ENCODE measurements around the gene SPACA5B.
"Not testable (repeated sequence)": the region's sequence is repeated elsewhere in the genome, so short reads cannot be mapped to it uniquely, and the experiment has no call there.

The SPACA5B gene

DNA sequence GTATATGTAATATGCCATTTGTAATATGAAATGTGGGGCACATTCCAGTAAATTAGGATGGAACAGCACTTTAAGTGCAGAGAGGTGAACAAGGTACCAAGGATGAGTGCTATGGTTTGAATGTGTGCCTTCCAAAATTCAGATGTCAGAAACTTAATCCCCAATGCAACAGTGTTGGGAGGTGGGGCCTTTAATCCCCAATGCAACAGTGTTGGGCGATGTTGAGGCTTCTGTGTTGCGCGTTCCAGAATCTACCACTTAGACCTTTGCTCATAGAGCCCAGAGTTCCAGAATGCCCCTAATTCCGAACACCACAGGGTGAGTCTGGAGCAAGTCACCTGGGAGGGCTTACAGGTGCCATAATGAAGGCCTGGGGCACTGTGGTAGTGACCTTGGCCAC is at the start of gene SPACA5B:
Gene SPACA5B (plus strand): TSS at position 301 of the 400 bp plus-strand sequence. CDS start 62 bp downstream, at position 363.
- DNase-seq = not testable (repeated sequence)

DNA sequence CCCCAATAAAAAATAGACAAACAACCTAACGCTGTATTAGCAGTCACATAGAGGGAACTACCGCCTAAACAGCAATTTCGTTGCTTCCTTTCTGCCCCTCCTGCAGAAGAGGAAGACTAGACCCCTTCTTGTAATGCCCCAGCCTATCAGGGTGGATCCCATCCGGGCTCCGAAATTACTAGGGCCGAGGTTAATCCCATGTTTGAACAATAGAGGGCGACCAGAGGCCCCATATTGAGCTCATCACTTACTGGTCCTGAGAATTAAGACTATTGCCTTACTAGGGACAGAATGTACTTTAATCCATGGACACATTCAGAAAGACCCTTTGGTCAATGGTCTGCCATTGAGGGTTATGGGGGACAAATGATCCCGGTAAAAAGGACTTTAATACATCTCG is 47.2 kb upstream of the SPACA5B start:
- peak; percentile 66 for DNase-seq

DNA sequence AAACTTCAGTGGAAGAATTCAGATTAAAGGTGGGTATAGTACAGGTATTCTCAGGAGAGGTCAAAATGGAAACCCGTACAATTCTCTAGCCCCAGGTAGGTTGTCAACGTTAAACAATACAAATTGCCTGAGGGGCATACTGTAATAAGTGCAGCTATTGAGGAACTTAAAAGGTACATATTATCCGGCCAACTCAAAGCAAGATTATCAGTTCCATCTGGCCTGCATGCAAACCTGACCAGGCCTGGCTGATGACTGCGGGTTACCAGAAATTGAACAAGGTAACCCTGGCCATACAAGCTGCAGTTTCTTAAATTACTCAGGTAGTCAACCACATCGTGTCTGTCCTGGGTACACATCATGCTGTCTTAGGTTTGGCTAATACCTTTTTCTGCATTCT is 46.7 kb upstream of the SPACA5B start:
- no peak for DNase-seq

DNA sequence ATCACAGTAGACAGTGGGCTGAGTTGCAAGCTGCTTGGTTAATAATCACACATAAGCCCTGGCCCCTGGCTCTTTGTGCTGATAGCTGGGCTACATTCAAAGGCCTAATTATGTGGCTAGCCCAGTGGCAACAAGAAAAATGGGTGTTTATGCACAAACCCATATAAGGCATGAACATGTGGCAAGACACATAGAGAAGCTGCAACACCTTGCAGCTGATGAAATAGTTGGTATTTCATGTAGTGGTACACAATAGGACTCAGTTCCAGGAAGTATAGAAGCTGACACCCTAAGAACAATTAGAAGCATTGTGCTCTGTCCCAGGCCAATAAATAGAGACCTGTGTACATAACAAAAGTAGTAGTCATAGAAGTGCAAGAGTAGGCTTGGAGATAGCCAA is 44.3 kb upstream of the SPACA5B start:
- no peak for DNase-seq

DNA sequence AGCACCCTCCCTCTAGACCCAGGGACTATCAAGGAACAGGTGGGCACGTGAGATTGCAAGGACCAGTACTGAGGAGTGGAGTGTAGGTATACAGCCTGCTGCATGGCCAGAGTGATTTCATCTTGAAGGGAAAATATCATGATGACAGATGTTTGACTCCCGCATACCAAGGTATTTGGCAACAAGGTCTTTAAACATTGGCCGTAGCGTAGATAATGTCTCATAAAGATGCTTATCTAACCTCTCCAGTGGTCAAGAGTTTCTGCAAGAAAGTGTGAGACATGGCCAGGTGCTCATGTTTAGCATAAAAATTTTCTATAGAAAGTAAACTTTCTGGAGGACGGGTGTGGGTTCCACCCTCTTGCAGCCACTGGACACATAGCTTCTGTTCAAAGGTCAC is 40.3 kb upstream of the SPACA5B start:
- no peak for DNase-seq

DNA sequence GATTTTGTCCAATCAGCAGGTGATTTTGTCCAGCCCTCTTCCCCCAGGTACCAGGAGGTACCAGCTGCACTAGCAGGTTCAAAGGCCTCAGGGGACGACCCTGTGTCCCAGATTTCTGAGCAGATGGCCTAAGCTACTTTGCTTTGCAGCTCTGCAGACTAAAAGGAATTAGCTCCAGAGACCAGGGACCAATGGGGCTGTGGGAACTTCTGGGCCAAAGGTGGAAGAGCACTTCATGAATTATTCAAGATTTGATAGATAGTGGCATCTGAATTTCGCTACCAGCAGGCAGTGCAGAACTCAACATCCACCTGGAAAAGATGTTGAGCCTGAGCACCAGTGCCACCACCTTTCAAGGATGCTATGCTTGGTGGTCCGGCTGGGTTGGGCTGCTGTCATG is 37.9 kb upstream of the SPACA5B start:
- not testable (repeated sequence) for DNase-seq

DNA sequence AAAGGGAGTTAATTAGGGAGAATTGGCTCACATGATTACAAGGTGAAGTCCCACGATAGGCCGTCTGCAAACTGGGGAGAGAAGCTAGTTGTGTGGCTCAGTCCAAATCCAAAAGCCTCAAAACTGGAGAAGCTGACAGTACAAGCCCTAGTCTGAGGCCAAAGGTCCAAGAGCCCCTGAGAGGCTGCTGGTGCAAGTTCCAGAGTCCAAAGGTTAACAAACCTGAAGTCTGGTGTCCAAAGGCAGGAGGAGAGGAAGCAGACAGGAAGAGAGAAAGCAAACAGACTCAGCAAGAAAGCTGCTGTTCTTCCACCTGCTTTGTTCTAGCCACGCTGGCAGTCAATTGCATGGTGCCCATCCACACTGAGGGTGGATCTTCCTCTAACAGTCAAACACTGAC is 29.0 kb upstream of the SPACA5B start:
- no peak for DNase-seq

DNA sequence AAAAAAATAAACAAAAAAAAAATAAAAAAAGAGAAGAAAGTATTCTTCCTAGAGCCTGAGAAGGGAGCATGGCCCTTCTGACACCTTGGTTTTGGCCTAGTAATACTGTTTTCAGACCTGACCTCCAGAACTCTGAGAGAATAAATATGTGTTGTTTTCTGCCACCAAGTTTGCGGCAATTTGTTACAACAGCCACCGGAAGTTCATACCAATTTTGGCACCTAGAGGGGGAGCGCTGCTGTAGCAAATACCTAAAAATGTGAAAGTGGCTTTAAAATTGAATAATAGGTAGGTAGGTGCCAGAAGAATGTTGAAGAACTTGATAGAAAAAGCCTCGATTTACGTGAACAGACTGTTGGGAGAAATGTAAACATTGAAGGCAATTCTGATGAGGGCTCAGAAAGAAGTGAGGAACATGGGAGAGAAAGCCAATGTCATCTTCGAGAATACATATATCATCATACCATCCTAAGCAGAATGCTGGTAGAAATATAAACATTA is 27.5 kb upstream of the SPACA5B start:
- no peak for DNase-seq

DNA sequence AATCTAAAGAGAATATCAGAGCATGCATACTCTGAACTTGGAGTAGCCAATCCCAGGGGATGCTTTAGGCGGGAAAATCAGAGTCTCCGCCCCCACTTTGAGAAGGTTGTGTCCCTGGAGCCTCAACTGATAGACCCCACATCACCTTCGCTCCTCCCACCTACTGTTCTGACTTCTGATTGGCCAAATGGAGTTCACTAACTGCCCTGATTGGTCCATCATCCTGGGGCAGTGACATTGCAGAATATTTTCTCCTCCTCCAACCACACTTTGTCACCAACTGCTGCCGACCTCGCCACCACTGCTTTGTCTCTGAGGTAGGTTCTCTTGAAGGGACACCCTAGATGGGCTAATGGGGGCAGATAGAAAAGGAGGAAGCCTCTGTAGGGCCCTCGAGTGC is 22.7 kb upstream of the SPACA5B start:
- DNase-seq = no peak

DNA sequence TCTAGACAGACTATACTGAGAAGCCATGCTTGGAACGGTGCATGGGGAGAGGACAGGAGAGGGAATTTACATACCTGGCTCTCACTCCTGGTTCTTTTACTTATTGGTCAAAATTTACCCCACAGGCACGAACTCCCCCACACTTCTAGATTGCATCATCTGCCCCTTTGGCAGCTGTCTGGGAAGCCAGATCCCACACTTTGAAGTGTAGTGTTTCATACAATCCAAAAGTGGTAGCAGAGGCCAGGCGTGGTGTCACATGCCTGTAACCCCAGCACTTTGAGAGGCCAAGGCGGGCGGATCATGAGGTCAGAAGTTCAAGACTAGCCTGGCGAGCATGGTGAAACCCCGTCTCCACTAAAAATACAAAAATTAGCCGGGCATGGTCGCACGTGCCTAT is 5.1 kb upstream of the SPACA5B start:
- DNase-seq = not testable (repeated sequence)

DNA sequence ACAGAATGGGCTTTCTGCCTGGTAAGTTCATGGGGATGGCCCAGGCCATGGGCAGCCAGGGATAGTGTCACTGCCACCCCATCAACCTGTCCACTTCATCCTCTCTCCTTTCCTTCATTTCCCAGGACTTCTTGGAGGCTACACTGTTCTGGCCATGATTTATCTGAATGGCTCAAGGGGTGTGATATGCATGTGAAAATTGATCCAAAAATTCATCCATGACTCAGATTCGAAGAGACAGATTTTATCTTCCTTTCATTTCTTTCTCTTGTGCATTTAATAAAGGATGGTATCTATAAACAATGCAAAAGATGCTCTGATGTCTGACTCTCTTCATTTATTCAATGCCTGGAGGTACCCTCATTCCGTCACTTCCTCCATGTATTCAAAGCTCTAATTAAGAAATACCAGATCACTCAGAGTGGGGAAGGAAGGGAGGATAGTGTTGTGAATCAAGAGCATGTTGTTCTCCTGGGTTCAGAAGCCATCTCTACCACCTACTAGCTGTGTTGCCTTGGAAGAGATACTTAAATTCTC is 1.9 kb downstream of the SPACA5B start:
- DNase-seq = not testable (repeated sequence)

DNA sequence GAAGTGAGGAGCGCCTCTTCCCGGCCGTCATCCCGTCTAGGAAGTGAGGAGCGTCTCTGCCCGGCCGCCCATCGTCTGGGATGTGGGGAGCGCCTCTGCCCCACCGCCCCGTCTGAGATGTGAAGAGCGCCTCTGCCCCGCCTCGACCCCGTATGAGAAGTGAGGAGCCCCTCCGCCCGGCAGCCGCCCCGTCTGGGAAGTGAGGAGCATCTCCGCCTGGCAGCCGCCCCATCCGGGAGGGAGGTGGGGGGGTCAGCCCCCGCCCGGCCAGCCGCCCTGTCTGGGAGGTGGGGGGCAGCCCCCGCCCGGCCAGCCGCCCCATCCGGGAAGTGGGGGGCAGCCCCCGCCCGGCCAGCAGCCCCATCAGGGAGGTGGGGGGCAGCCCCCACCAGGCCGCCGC is 8.7 kb downstream of the SPACA5B start:
- DNase-seq = not testable (repeated sequence)

DNA sequence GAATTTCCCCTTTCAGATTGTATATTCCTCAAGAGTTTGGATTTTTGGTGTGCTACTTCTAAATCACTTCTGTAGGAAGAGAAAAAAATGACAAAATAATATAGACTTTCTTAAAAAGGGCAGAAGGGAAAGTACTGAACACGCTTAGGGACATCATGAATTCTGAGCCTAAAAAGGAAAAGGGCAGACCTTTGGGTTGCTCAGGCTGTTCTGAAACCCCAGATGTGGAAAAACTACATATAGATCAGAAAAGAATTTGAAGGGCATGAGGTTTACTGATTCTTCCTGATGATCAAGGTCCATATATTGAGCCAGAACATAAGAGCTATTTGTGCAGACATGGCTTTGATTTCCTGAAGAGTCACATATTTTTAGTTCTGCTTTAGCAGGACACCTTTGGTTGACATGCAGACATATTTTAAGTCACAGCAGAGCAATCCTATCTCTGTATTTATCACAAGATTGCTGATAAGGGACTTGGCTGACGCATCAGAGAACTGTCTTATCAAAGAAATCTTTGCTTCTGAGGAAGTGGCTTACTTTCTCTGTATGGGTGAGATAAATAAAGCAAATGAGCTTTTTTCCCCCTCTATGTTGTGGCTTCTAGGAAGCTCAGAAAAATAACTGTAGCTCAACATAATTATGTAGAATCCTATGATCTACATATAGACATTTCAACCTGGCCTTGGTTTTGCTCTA is 11.5 kb downstream of the SPACA5B start:
- not testable (repeated sequence) for DNase-seq

DNA sequence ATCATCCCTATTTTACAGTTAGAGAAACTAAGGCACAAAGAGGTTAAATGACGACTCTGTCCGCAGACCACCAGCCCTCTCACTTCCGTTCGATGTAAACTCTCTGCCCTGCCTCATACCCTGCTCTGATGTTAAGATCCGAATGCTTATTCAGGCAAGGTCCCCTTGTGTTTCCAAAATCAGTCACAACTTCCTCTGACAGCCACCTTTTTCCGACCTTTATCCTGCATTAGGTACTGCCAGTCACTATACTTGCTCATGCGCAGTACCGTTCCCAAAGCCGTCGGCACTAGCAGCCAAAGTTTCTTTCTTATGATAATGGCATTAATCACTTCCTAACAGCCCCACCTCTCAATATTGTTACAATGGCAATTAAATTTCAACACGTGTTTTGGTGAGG is 12.3 kb downstream of the SPACA5B start:
- not testable (repeated sequence) for DNase-seq

DNA sequence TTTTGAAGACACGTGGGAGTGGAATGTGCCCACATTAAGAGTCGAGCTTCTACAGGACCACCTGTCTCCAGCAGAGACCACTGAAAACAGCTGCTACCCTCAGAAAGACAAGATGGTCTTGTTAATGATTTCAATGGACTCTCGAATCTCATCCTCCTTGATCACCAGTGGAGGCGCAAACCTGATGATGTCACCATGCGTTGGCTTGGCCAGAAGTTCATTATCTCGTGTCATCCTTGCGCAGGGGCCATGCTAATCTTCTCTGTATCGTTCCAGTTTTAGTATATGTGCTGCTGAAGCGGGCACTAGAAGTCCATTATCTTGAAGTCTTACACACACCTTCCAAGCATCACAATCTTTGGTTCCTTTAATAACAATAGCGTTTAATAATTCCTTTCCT is 23.3 kb downstream of the SPACA5B start:
- no peak for DNase-seq

DNA sequence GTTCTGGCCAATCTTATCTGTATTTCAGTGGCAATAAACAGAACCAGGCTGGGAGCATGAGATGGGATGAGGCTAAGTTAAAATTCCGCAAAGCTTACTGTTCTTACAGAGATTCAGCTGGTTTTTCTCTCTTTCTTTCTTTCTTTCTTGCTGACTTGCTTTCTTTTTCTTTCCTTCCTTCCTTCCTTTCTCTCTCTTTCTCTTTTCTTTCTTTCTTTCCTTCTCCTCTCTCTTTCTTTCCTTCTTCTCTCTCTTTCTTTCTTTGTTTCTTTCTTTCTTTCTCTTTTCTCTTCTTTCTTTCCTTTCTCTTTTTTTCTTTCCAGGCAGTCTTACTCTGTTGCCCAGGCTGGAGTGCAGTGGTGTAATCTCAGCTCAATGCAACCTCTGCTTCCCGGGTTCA is 24.4 kb downstream of the SPACA5B start:
- no peak for DNase-seq

DNA sequence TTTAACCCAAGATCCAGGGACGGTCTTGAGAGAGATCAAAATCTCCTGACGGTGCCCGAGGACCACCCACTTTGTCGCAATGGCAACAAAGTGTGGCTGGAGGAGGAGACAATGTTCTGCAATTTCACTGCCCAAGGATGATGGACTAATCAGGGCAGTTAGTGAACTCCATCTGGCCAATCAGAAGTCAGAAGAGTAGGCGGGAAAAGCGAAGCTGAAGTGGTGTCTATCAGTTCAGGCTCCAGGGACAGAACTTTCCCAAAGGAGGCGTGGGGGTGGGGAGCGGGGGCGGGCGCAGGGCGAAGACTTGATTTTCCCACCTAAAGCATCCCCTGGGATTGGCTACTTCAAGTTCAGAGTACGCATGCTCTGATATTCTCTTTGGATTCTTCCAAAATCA is 25.6 kb downstream of the SPACA5B start:
- no peak for DNase-seq

DNA sequence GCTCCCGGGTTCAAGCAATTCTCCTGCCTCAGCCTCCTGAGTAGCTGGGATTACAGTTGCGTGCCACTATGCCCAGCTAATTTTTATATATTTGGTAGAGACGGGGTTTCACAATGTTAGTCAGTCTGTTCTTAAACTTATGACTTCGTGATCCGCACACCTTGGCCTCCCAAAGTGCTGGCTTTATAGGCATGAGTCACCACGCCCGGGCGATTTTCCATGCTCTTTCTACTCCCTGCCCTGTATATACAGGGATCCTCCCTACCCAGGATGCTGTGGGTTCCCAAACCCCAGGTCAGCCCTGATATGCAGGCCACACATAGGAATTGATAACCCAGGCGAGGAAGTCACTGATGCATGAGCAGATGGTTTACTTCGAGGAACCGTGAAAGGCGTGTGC is 34.8 kb downstream of the SPACA5B start:
- DNase-seq = no peak

DNA sequence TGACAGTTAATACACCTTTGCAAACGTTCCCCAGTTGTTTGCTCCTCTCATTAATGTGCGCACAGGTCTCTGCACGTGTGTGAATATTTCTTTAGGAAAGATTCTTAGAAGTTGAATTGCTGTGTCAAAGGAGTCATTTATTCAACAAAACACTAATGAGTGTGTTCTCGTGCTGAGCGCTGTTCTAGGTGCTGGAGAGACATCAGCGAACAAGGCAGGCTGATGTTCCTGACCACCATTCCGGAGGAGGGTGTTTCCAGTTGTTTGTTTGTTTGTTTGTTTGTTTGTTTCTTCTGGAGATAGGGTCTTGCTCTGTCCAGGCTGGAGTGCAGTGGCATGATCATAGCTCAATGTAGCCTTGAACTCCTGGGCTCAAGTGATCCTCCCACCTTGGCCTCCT is 35.9 kb downstream of the SPACA5B start:
- DNase-seq = not testable (repeated sequence)

DNA sequence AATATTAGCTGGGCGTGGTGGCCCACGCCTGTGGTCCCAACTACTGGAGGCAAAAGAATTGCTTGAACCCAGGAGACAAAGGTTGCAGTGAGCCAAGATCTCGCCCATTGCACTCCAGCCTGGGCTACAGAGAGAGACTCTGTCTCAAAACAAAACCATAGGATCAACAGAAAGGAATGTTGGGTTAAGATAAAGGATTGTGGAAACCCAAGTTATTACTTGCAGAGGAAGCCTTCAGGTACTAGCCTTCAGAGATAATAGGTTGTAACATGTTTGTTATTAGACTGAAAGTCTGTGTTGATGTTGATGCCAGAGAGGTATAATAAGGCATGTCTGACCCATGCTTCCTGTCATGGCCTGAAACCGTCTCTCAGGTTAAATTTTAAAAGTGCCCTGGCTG is 49.3 kb downstream of the SPACA5B start:
- no peak for DNase-seq

DNA sequence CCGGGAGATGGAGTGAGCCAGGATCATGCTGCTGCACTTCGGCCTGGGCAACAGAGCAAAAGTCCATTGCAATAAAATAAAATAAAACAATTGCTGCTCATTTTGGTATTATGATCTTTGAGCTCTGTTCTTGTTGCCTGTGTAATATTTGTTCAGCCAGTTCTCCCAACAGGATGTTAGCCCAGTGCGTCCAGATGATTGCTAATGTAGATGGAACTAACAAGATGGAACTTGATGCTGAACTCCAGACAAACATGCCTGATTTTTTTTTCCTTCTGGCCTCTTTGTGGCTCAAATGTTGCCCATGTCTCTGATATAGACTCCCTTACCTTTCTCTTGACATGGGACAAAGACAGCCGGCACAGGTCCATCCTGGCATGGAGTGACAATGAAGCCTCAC is 50.4 kb downstream of the SPACA5B start:
- no peak for DNase-seq

DNA sequence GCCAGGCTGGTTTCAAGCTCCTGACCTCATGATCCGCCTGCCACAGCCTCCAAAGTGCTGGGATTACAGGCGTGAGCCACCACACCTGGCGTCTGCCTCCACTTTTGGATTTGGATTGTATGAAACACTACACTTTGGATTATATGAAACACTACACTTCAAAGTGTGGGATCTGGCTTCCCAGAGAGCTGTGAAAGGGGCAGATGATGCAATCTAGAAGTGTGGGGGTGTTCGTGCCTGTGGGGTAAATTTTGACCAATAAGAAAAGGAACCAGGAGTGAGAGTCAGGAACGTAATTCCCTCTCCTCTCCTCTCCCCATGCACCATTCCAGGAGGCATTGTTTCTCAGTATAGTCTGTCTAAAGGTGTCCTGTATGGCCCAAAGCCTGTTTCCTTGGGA is 51.5 kb downstream of the SPACA5B start:
- not testable (repeated sequence) for DNase-seq

All from CD4-positive, alpha-beta T cell treated with Interleukin-17A for 1 hour (primary cell).